GM12801 (cell line): ENCODE results near the gene AMPD1.

Experiments used
- CTCF ChIP-seq: IDR thresholded peaks from one replicate; pipeline ENCODE4 v1.5.1; 2011; ENCODE audit warnings: control low read depth; ENCODE audit not compliant: insufficient read length; ENCODE audit errors: extremely low read depth

AMPD1 gene

GRCh38 chr1:114676115-114676514 is 19.2 kb downstream of the AMPD1 start:
- no peak for TF ChIP-seq CTCF

- TF ChIP-seq CTCF, result no peak
Measured at GRCh38 chr1:114671939-114672275, 23.4 kb downstream of the AMPD1 start.

- no peak for TF ChIP-seq CTCF
Measured at GRCh38 chr1:114671011-114671938, 24.1 kb downstream of the AMPD1 start.

- no peak for TF ChIP-seq CTCF
Measured at GRCh38 chr1:114670083-114671010, 25.0 kb downstream of the AMPD1 start.

GRCh38 chr1:114669562-114670082 is 25.7 kb downstream of the AMPD1 start, which contains the start of gene DENND2C:
Gene DENND2C (minus strand): TSS chr1:114670049. CDS start chr1:114625984, 44,065 bp downstream.
- no peak for TF ChIP-seq CTCF

GRCh38 chr1:114668784-114669561 is 26.4 kb downstream of the AMPD1 start:
- no peak for TF ChIP-seq CTCF
